Vagina (tissue), 2 donors: ENCODE measurements around the gene LRIG3.

Experiments used
- POLR2A ChIP-seq, 2 donors: fragments of 450-650 bp; IDR thresholded peaks; one replicate each; pipeline ENCODE4 v1.6.1; 2017; ENCODE audit warnings: antibody characterized with exemption in 2 of 2, mild to moderate bottlenecking in 2 of 2, moderate library complexity in 2 of 2
- POLR2AphosphoS5 ChIP-seq, 2 donors: sonication (generic); formaldehyde crosslinking; IDR thresholded peaks; one replicate each; pipeline ENCODE4 v1.9.0; 2017; ENCODE audit warnings: antibody characterized with exemption in 2 of 2, mild to moderate bottlenecking in 2 of 2, low read depth in 1 of 2; ENCODE audit not compliant: insufficient read depth in 1 of 2
- TF ChIP-seq, protein P1 (sequence below), 3 experiments: fragments of 450-650 bp in 2 of 3; fragments of 200-600 bp in 1 of 3; sonication (generic) in 1 of 3; IDR thresholded peaks; one replicate each; pipeline ENCODE4 v1.5.1; 2017 to 2019; ENCODE audit warnings: antibody characterized with exemption in 3 of 3, mild to moderate bottlenecking in 2 of 3, moderate library complexity in 2 of 3

DNA sequence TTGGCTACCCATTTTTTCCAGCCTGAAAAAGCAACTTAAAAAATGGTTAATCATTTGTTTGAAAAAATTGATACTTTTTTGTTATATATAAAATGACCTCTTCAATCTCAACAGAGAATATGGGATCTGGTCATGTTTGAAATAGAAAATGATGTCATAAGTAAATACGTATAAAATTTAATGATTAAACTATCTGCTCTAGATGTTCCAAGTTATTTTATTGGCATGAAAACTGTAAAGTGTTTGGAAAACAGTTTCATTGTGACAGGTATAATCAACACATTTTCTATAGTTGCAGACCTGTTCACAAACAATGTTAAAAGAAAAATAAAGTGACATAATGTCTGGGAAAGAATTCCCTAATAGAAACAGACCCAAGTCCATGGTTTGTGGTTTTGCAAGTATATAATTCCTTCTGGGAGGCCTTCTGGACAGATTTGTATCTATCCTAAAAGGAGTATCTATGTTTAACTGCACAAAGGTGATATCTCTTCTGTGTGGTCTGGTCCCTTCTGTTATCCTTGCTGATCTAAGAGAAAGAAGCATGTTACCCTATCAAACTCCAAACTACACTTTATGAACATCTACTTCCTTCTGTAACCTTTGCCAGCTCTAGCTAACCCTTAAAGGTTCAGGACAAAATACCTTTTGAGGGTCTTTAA, 39.5 kb upstream of the LRIG3 start:
- TF ChIP-seq, protein P1, sequence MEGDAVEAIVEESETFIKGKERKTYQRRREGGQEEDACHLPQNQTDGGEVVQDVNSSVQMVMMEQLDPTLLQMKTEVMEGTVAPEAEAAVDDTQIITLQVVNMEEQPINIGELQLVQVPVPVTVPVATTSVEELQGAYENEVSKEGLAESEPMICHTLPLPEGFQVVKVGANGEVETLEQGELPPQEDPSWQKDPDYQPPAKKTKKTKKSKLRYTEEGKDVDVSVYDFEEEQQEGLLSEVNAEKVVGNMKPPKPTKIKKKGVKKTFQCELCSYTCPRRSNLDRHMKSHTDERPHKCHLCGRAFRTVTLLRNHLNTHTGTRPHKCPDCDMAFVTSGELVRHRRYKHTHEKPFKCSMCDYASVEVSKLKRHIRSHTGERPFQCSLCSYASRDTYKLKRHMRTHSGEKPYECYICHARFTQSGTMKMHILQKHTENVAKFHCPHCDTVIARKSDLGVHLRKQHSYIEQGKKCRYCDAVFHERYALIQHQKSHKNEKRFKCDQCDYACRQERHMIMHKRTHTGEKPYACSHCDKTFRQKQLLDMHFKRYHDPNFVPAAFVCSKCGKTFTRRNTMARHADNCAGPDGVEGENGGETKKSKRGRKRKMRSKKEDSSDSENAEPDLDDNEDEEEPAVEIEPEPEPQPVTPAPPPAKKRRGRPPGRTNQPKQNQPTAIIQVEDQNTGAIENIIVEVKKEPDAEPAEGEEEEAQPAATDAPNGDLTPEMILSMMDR (IDR thresholded peaks at IDR 0.05): no peak
- TF ChIP-seq POLR2AphosphoS5 (IDR thresholded peaks at IDR 0.05; ENCODE audit: insufficient read depth in 1 of 2, low read depth in 1 of 2) (no peak), POLR2A (IDR thresholded peaks at IDR 0.05) (no peak)
